Adrenal gland (tissue), 12 donors: ENCODE results near the gene WNT7B. TPM values are rescaled to one million over a fixed set of nuclear protein-coding genes. Genes with fewer than 3 reads are reported as not detected.

Source experiments
- DNase-seq, 7 donors: peaks; one replicate each; pipeline ENCODE4 v3.0.0-alpha.2; 2019 to 2020
- H3K27ac ChIP-seq, 5 donors: fragments of 200-600 bp; sonication (generic) in 4 of 5; 1 replicate in 3 of 5; 2 replicates in 2 of 5; pipeline versions ENCODE4 v1.5.1 to v1.8.0; 2016 to 2020; ENCODE audit warnings: mild to moderate bottlenecking in 1 of 5
- H3K27me3 ChIP-seq: fragments of 200-600 bp; 2 replicates; pipeline ENCODE4 v1.8.0; 2021
- H3K36me3 ChIP-seq, 2 donors: fragments of 200-600 bp; replicated peaks in 1 of 2; 1 replicate in 1 of 2; 2 replicates in 1 of 2; pipeline versions ENCODE4 v1.5.1 to v1.8.0; 2018 to 2022
- H3K4me1 ChIP-seq, 2 donors: fragments of 200-600 bp; replicated peaks in 1 of 2; 1 replicate in 1 of 2; 2 replicates in 1 of 2; pipeline versions ENCODE4 v1.5.1 to v1.8.0; 2018 to 2021
- H3K4me3 ChIP-seq, 4 donors: fragments of 200-600 bp; sonication (generic) in 3 of 4; one replicate each; pipeline ENCODE4 v1.5.1; 2016 to 2018
- H3K9me3 ChIP-seq, 3 donors: fragments of 200-600 bp; sonication (generic) in 1 of 3; replicated peaks in 1 of 3; 1 replicate in 2 of 3; 2 replicates in 1 of 3; pipeline versions ENCODE4 v1.5.1 to v1.8.0; 2016 to 2021
- CTCF ChIP-seq, 6 experiments: fragments of 450-650 bp in 4 of 6; fragments of 200-600 bp in 2 of 6; sonication (generic) in 1 of 6; IDR thresholded peaks; 1 replicate in 5 of 6; 2 replicates in 1 of 6; pipeline versions ENCODE4 v1.5.1 to v1.8.0; 2016 to 2021; ENCODE audit warnings: antibody characterized with exemption in 6 of 6, mild to moderate bottlenecking in 2 of 6, moderate library complexity in 1 of 6
- POLR2A ChIP-seq, 2 donors: fragments of 450-650 bp; IDR thresholded peaks; one replicate each; pipeline ENCODE4 v1.6.1; 2017; ENCODE audit warnings: antibody characterized with exemption in 2 of 2, mild to moderate bottlenecking in 2 of 2, moderate library complexity in 1 of 2
- WGBS, 4 donors: extraction: QIAGEN DNeasy Blood & Tissue Kit in 2 of 4; methylation state at CpG; one replicate each; pipeline versions ENCODE4 v1.1.5 to v1.1.7; 2013 to 2017; 5-methylcytosine and 5-hydroxymethylcytosine counted together
- intact Hi-C, 2 donors: fragments of 100-400 bp; cut with DNase I; formaldehyde crosslinking; loops; one replicate each; pipeline versions ENCODE4 v1.14.1 to v1.15.0; 2022 to 2023
- polyA plus RNA-seq, 3 donors: library from polyadenylated mRNA; stranded (reverse); fragments of 200-250 nt in 2 of 3; fragments of 350-450 nt in 1 of 3; fragmentation: Illumina TruSeq in 1 of 3; extraction: RNeasy Lipid Tissue Mini Kit (QIAGEN cat#74804) in 1 of 3; gene quantifications; one replicate each; pipeline ENCODE4 v1.2.3, GENCODE V29; 2013 to 2014
- total RNA-seq, 9 donors: library from RNA; depleted of rRNA in 4 of 9; stranded (reverse); fragments of >200 nt in 4 of 9; fragments of 120-200 nt in 1 of 9; fragmentation: NEBNext Ultra II Directional in 1 of 9; extraction: Animal tissue kit (Norgen Biotek cat#: 25700) in 1 of 9; gene quantifications; one replicate each; pipeline versions ENCODE4 v1.1.0 to v1.2.4, GENCODE V29; 2013 to 2023
- donor health status: healthy with polysubstance abuse.
- donor health status: Bipolar disorder and iron deficiency.
- donor health status: DM: yes; HTN: yes; CAD: no.
- donor health status: DM: no; HTN: no; CAD: no.
- donor health status: DM: no; HTN: no; CAD: no.
- donor health status: DM: yes; HTN: yes; CAD: no.

The WNT7B gene
- total and polyA plus RNA-seq, 12 donors: 0.07 to 0.24 (median 0.15) TPM; not detected in 8

- 51 to 63% (median 60%) methylated on average over 10 to 17 of the region's 17 CpGs for WGBS, 4 donors
- H3K27ac ChIP-seq: peak overlapping the region; percentile 81 to 94 (median 85)
- intact Hi-C loops: loop anchor here in 1 of 2 donors (10.0 kb wide), 1 partner anchor 317 kb away; no protein-coding TSS in a partner anchor
- no peaks in the 10 kb centered on the region for H3K27me3 ChIP-seq
- H3K4me3 ChIP-seq: no peak overlapping the region
- TF ChIP-seq POLR2A (IDR thresholded peaks at IDR 0.05) (no peak), CTCF (IDR thresholded peaks at IDR 0.05) (no peak)
- H3K9me3 ChIP-seq: no peaks in the 10 kb centered on the region
- H3K4me1 ChIP-seq: peaks cover 57 to 71% of the 10 kb centered on the region in 2 donors
- H3K36me3 ChIP-seq: no peaks in the 10 kb centered on the region
- peak in 4 of 7 donors; percentile 47 to 82 (median 78) for DNase-seq
Measured at GRCh38 chr22:45997777-45998637, 21.0 kb upstream of the WNT7B start.

DNA sequence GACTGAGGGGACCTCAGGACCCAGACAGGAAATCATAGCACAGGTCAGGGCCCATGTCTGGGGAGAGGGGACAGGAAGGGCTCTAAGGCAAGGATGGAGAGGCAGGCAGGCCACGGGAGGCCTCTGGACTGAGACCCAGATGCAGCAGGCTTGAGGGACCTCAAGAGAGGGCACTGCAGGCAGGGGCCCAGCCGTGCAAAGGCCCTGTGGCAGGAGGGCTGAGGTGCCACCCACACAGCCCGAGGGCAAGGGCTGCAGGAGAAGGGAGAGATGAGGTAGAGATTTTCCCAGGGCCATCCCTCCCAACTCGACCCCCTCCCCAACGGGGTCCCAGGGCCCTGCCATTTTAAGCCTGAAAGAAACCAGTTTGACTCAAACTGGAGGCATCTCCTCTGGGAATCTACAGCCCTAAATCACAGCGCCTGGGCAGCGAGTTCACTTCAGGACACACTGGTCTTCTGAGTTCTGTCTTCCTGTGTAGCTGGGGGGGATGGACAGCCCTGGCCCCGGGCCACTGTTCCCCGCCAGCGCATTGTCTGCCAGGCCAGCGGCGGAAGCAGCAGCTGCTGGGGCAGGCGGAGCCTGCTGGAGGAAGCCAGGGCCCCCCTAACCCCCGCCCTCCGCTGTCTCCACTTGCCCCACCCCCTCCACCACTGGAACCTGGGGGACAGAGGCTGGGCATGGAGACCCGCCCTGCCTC is 20.3 kb upstream of the WNT7B start:
- Histone ChIP-seq H3K4me1 (peaks cover 49 to 65% of the 10 kb centered on the region in 2 donors), H3K4me3 (no peak overlapping the region), H3K36me3 (no peaks in the 10 kb centered on the region), H3K9me3 (no peaks in the 10 kb centered on the region), H3K27ac (peak overlapping the region; percentile 81 to 94 (median 85)), H3K27me3 (no peaks in the 10 kb centered on the region)
- WGBS, 4 donors: 8 to 20% (median 12%) methylated on average over 6 to 16 of the region's 16 CpGs
- DNase-seq: peak; percentile 90 to 99 (median 96)
- TF ChIP-seq POLR2A (IDR thresholded peaks at IDR 0.05) (peak in 1 of 2 donors; percentile 55), CTCF (IDR thresholded peaks at IDR 0.05) (no peak)
- intact Hi-C loops: loop anchor here in 1 of 2 donors (10.0 kb wide), 1 partner anchor 318 kb away; no protein-coding TSS in a partner anchor

DNA sequence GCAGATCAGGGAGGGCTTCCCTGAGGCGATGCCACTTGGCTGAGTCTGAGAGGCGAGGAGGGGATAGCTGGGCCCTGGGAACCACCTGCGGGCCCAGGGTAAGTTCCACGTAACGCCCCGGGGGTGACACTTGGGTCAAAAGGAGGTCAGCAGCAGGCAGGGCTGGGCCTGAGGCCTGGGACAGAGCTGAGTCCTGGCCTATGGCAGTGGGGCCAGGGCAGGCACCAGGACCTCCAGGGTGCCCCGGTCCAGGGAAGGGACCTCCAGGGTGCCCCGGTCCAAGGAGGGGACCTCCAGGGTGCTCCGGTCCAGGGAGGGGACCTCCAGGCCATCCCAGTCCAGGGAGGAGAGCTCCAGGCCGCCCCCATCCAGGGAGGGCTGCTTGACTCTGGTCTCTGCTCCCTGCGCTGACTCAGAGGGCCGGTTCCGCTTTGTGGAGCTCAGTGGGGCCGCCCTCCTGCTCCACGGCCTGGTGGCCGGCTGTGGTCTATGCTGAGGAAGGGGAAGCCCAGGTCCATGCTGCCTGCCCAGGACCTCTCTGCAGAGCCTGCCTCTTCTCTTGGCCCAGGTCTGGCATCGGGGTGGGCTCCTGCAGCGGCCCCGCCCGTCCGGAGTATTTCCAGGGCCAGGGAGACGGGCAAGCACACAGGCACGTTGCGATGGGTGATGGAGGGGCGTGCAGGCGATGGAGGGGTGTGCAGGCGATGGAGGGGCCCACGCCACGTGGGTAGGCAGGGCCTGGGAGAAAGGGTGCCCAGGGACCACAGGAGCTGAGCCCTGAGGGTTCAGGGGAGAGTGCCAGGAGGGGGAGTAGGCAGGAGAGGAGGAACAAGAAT is 19.5 kb upstream of the WNT7B start:
- peaks cover 43 to 57% of the 10 kb centered on the region in 2 donors for H3K4me1 ChIP-seq
- peak in 2 of 6 experiments; percentile 15 to 17 for TF ChIP-seq CTCF (IDR thresholded peaks at IDR 0.05)
- TF ChIP-seq POLR2A (IDR thresholded peaks at IDR 0.05): no peak
- peak in 6 of 7 donors; percentile 55 to 73 (median 64) for DNase-seq
- WGBS, 4 donors: 67 to 72% (median 70%) methylated on average over 13 to 29 of the region's 29 CpGs
- H3K4me3 ChIP-seq: no peak overlapping the region
- intact Hi-C loops: loop anchor here in 1 of 2 donors (10.0 kb wide), 1 partner anchor 318 kb away; no protein-coding TSS in a partner anchor
- H3K27me3 ChIP-seq: no peaks in the 10 kb centered on the region
- H3K36me3 ChIP-seq: no peaks in the 10 kb centered on the region
- no peaks in the 10 kb centered on the region for H3K9me3 ChIP-seq
- peak overlapping the region; percentile 75 to 94 (median 83) for H3K27ac ChIP-seq
